Coronary artery (tissue), 2 donors: ENCODE data around the gene TMEM9B.
A peak's percentile ranks its signal among the peaks of the same experiment; 100 is the strongest.

Source experiments
- DNase-seq: peaks from one replicate; pipeline ENCODE4 v3.0.0-alpha.2; 2017; ENCODE audit warnings: low spot score
- H3K27ac ChIP-seq, 2 donors: fragments of 200-600 bp; sonication (generic); one replicate each; pipeline ENCODE4 v1.5.1; 2016 to 2019
- H3K4me3 ChIP-seq: fragments of 200-600 bp; sonication (generic); 2 replicates; pipeline ENCODE4 v1.5.1; 2016; ENCODE audit warnings: mild to moderate bottlenecking, moderate library complexity
- CTCF ChIP-seq: fragments of 200-600 bp; sonication (generic); IDR thresholded peaks from one replicate; pipeline ENCODE4 v1.5.1; 2019; ENCODE audit warnings: antibody characterized with exemption

The TMEM9B gene

GRCh38 chr11:8914661-8915018, 49.6 kb downstream of the TMEM9B start:
- H3K4me3 ChIP-seq, result peak overlapping the region; percentile 47
- no peak for DNase-seq
- peak; percentile 11 for TF ChIP-seq CTCF
- peak overlapping the region; percentile 29 to 50 for H3K27ac ChIP-seq

- DNase-seq, result no peak
- Histone ChIP-seq H3K27ac (peak overlapping the region; percentile 29 to 50), H3K4me3 (peak overlapping the region; percentile 47)
- TF ChIP-seq CTCF, result peak; percentile 43
Observed at GRCh38 chr11:8913961-8914660, 50.1 kb downstream of the TMEM9B start.

- peak; percentile 95 for DNase-seq
- no peak for TF ChIP-seq CTCF
- H3K4me3 ChIP-seq, result peak within 1 kb of the TSS; percentile 99
Observed at GRCh38 chr11:8911029-8911823, 53.0 kb downstream of the TMEM9B start, which contains the start of gene AKIP1. Gene AKIP1, plus strand, starts transcription at chr11:8911189. Its CDS starts 261 bp downstream, at chr11:8911450.

GRCh38 chr11:8910649-8911026, 53.6 kb downstream of the TMEM9B start:
- Histone ChIP-seq H3K27ac (peak overlapping the region; percentile 90 to 99), H3K4me3 (peak overlapping the region; percentile 99)
- no peak for DNase-seq
- no peak for TF ChIP-seq CTCF

More at GRCh38 chr11:8911029-8911823, 53.0 kb downstream of the TMEM9B start, which contains the start of gene AKIP1:
- peak within 1 kb of the TSS; percentile 90 to 99 for H3K27ac ChIP-seq

- Histone ChIP-seq H3K27ac (no peak overlapping the region), H3K4me3 (no peak overlapping the region)
- TF ChIP-seq CTCF, result no peak
- no peak for DNase-seq
Observed at GRCh38 chr11:8908099-8908498, 56.1 kb downstream of the TMEM9B start.

GRCh38 chr11:8907116-8907515, 57.1 kb downstream of the TMEM9B start:
- Histone ChIP-seq H3K4me3 (no peak overlapping the region), H3K27ac (no peak overlapping the region)
- no peak for DNase-seq
- no peak for TF ChIP-seq CTCF
